Muscle layer of duodenum (tissue), 2 donors: ENCODE results near the gene RHOD.
A peak's percentile ranks its signal among the peaks of the same experiment; 100 is the strongest.

ENCODE experiments used
- H3K27ac ChIP-seq: one replicate; pipeline ENCODE4 v1.7.0; 2013; ENCODE audit warnings: mild to moderate bottlenecking, low read length
- H3K27me3 ChIP-seq: one replicate; pipeline ENCODE4 v1.7.0; 2013; ENCODE audit warnings: low read depth, mild to moderate bottlenecking, control low read depth, low read length
- H3K36me3 ChIP-seq, 2 donors: one replicate each; pipeline ENCODE4 v1.7.0; 2013; ENCODE audit warnings: low read length in 2 of 2, control low read depth in 1 of 2, mild to moderate bottlenecking in 1 of 2; ENCODE audit not compliant: insufficient read depth in 2 of 2, control insufficient read depth in 1 of 2
- H3K4me1 ChIP-seq, 2 donors: one replicate each; pipeline ENCODE4 v1.7.0; 2013; ENCODE audit warnings: low read length in 2 of 2, mild to moderate bottlenecking in 2 of 2, control low read depth in 1 of 2, moderate library complexity in 1 of 2; ENCODE audit not compliant: insufficient read depth in 2 of 2, control insufficient read depth in 1 of 2
- H3K4me3 ChIP-seq, 2 donors: one replicate each; pipeline ENCODE4 v1.7.0; 2013; ENCODE audit warnings: low read length in 2 of 2, low read depth in 1 of 2, mild to moderate bottlenecking in 1 of 2
- H3K9me3 ChIP-seq, 2 donors: one replicate each; pipeline ENCODE4 v1.7.0; 2013; ENCODE audit warnings: low read length in 2 of 2, control low read depth in 1 of 2, mild to moderate bottlenecking in 1 of 2; ENCODE audit not compliant: control insufficient read depth in 1 of 2
- donor health status: healthy.

Gene RHOD

DNA sequence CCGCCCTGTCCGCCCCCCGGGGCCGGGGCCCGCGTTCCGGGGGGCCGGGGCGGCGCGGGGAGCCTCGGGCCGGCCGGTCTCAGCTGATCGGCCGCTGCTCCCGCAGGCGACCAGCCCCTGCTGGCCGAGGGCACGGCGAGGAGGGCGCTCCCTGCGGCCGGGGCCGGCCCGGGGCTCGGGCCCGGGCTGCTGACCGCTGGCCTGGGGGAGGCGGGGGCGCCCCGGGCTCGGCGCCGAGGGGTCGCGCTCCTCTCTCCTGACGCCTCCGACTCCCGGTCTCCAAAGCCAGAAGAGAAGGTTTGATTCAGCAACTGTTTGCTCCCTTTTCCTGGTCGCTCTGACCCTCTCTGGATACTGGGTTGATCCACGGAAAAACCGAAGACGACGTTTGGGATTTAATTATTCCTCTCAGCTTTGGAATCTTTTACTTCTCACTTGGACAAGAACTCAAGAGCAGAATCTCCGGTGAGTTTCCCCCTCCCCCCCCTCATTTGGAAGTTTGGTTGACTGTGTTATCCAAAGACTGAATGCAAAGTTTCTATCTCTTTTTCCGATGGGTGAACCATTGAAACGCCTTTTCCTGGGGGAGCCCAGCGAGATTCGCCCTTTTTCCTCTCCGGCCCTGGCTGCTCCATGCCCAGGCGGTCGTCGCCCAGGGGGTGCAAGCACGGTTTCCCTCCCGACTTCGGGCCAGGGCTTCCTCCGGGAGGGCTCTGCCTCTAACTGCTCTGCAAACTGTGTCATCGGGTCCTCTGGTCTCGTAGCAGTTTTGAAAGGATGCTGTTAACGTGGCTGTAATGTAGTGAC lies 63.1 kb downstream of the RHOD start:
- peak overlapping the region; percentile 86 for H3K27ac ChIP-seq
- no peaks in the 10 kb centered on the region for H3K9me3 ChIP-seq
- H3K4me3 ChIP-seq: peak overlapping the region; percentile 79 to 97
- no peaks in the 10 kb centered on the region for H3K27me3 ChIP-seq
- H3K36me3 ChIP-seq: no peaks in the 10 kb centered on the region
- peaks cover 7 to 28% of the 10 kb centered on the region in 2 donors for H3K4me1 ChIP-seq

DNA sequence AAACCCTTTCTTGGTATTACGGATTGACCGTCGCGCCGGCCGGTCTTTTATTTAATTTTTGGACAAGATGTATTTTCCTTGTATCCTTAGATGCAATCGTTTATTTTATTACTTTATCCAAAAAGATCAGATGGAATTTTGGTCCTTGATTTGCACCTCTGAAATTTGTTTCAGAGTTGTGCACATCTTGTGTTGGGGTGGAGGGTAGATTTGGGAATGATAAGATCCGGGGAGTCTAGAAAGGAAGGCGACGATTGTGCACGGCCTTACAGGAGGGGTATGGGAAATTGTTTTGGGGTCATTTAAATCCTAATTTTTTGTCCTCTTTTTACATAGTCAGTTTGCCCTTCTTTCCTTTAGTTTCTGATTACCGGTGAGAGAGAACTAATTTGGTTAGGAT lies 63.8 kb downstream of the RHOD start:
- Histone ChIP-seq H3K4me1 (peaks cover 7 to 28% of the 10 kb centered on the region in 2 donors), H3K4me3 (peak overlapping the region; percentile 79 to 97), H3K27me3 (no peaks in the 10 kb centered on the region), H3K27ac (peak overlapping the region; percentile 86), H3K36me3 (no peaks in the 10 kb centered on the region), H3K9me3 (no peaks in the 10 kb centered on the region)

DNA sequence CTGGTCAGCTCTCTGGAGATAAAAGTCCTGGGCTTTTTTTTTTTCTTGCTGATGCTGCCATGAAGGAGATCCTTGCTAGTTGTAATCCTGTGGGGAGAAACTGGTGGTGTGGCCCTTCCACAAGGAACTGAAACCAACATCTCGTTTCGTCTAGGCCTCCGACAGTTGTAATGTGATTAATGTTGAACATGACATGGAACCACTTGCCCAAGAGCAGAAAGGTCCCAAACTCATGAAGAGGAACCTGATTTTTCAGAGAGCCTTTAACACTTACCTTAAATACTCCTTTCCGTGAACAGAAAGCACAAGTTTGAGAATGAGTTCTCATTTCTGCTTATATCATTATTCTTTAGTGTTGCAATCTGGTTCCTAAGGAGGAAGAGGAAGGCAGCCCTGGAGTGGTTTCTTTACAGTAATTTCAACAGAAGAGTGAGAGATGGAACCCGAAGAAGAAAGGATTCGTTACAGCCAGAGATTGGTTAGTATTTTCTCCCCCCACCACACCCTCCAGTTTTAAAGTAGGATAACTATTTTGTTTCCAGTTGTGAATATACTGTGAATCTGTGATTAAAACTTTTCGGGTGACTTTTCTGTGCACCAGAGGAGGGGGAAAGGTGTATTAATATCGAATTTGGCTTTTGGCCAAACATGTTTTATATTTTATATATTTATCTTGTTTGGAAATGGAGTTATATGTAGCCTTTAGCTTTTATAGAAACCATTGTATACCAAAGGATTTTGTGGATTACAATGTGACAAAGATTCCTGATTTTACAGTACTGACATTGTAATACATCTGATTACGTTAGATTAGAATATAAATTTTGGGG lies 64.4 kb downstream of the RHOD start:
- no peaks in the 10 kb centered on the region for H3K36me3 ChIP-seq
- peak overlapping the region; percentile 79 to 97 for H3K4me3 ChIP-seq
- peaks cover 7 to 28% of the 10 kb centered on the region in 2 donors for H3K4me1 ChIP-seq
- peak overlapping the region; percentile 86 for H3K27ac ChIP-seq
- no peaks in the 10 kb centered on the region for H3K9me3 ChIP-seq
- no peaks in the 10 kb centered on the region for H3K27me3 ChIP-seq
